NK-92 treated with Interleukin-12 subunit alpha and Interleukin-12 subunit beta, amount 100 ng/mL, for 24 hours (cell line): Measurements from ENCODE around the gene IRF2BP1.
"Not testable (repeated sequence)": the region's sequence is repeated elsewhere in the genome, so short reads cannot be mapped to it uniquely, and the experiment has no call there.

Source experiments
- DNase-seq: peaks from one replicate; lab custom pipeline; 2025; lab: John Stamatoyannopoulos, UW

Gene IRF2BP1

DNA sequence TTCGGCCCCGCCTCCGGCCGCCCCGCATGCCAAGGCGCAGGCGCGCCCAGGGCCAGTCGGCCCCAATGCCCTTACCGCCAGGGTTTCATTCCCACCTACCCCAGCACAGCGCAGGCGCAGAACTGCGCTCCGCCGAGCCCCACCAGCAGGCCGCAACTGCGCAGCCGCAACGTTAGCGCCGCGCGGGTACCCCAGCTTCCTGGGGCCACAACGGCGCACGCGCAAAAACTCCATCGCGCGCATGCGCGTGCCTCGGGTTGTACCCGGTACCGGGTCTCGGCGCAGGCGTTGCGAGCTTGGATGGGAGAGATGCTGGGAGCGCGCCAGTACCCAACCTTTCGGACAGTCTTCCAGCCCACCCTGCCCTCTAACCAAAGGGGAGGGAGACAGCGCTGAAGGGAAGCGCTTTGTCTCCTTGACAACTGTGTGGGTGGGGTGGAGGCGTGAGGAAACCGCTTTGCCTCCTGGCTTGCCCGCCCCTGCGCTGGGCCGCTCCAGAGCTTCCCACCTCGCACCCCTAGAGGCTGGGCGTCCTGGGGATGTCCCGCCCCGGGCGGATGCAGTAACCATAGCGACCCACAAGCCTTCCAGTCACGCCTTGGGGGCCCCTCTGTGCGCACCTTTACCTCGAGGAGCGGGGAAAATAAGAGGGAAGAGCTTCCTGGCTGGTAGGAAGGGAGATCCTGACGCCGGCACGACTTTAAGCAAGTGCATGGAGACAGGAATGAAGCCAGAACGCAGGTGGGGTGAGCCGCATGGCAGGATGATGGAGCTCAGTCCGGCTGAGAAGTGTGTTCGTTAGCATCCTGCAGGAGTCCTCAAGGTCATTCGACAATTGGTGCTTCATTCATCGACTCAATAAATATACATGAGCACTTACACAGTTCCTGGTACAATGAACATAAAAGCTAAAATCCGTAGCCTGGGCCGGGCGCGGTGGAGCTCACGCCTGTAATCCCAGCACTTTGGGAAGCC is 17.0 kb upstream of the IRF2BP1 start:
- DNase-seq = peak; percentile 99

- DNase-seq = no peak
These were observed 16.1 kb upstream of the IRF2BP1 start, which contains the start of gene MYPOP for GRCh38 chr19:45901912-45902650. MYPOP (minus strand) TSS chr19:45902613; CDS start chr19:45901773, 840 bp downstream.

GRCh38 chr19:45901432-45901911 is 15.5 kb upstream of the IRF2BP1 start:
- no peak for DNase-seq

DNA sequence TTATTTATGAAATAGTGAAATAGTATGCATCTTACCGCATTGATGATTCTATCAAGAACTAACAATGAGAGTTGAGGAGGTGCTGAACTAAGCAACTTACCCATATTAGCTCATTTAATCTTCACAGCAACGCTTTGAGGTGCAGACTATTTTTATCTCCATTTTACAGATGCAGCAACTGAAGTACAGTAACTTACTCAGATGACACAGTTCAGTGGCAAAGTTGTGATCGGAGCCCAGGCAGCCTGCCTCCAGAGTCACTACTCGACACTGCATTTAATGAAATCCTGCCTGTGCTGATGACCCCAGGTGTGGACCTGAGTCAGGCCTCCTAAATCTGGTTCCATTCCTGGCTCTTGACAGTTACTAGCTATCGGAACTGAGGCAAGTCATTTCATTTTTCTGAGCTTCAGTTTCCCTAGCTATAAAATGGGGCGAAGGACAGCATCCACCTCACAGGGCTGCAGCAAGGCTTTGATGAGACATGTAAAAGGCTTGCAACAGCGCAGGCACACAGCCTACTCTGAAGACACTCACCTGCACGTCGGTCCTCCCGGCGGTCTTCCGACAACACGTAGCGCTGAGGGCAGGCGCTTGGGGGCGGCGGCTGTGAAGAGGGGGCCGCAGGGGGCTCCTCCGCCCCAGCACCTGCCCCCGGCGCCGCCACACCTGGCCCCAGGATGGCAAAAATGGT is 14.9 kb upstream of the IRF2BP1 start:
- no peak for DNase-seq

GRCh38 chr19:45899919-45900589 is 14.1 kb upstream of the IRF2BP1 start:
- no peak for DNase-seq

DNA sequence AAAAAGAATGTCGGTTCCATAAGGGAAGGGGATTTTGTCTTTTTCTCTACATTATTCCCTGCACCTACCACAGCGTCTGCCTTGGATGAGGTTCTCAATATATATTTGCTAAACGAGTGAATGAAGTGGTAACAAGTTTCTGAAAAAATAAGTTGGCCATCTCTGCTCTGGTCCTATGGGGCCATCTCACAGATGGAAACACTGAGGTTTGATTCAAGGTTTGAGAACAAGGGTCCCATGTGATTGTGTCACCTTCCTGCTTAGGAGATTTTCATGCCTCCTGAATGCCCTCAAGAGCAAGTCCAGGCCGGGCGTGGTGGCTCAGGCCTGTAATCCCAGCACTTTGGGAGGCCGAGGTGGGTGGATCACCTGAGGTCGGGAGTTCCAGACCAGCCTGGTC is 13.3 kb upstream of the IRF2BP1 start:
- DNase-seq = no peak

DNA sequence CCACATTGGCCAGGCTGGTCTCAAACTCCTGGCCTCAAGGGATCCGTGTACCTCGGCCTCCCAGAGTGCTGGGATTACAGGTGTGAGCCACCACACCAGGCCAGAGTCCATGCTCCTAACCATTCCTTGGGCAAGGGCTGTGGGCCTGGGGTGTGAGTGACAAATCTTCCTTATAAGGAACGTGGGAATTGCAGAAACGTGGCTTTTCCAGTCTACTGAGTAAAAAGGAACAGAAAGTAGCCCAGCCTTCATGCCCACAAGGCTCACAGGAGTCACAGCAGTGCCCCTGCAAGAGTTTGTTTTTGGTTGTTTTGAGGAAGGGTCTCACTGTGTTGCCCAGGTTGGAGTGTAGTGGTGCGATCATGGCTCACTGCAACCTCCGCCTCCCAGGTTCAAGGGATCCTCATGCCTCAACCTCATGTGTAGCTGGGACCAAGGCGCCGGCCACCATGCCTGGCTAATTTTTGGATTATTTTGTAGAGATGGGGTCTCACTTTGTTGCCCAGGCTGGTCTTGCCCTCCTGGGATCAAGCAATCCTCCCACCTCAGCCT is 11.4 kb upstream of the IRF2BP1 start:
- no peak for DNase-seq

DNA sequence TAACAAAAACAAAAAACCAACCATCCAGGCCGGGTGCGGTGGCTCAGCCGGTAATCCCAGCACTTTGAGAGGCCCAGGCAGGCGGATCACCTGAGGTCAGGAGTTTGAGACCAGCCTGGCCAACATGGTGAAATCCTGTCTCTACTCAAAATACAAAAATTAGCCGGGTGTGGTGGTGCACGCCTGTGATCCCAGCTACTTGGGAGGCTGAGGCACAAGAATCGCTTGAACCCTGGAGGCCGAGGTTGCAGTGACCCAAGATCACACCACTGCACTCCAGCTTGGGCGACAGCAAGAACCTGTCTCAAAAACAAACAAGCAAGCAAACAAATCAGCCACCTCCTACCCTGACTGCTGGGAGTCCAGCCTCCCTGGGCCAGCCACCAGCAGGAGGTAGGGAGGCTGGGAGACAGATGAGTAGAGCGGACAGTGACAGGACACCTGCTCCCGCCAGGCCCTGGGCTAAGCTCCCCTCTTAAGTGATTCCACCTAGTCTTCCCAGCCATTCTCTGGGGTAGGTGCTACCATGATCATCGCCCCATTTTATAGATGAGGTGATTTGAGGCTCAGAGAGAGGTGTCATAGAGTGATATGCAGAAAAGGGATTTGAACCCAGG is 10.2 kb upstream of the IRF2BP1 start:
- DNase-seq = not testable (repeated sequence)

DNA sequence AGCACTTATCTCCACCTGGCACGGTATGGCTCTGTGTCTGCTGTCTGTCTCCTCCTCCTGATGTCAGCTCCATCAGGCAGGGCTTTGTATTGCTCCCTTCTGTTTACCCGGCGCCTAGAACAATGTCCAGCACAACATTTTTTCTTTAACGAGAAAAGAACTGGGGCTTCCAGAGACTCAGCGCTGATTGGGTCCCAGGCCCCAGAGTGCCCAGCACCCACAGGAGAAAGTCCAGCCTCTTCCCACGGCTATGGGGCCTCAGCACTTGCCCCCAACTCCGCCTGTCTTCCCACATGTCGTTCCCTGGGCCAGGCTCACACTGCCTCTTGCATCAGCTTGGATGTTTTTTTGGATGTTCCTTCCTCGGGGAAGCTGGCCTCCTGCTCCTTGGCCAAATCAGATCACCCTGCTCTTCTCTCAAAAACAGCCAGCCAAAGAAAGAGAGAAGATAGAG is 9.6 kb upstream of the IRF2BP1 start:
- no peak for DNase-seq

DNA sequence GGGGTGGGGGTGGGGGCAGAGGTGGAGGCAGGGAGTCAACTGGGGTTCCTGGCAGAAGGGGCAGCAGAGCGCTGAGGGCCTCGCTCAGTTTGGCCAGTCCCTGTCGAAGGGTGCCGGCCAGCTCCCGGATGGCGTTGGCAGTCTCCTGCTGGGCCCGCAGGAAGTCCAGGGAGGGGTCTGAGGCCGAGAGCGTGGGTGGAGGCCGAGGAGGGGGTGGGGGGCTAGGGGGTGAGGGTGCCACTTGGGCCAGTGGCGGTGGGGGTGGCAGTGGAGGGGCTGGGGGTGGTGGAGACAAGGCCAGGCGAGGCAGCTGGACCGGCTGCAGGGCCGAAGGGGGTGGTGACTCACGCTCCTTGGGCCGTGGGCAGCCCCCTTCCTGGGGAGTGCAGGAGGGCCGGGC is 4.9 kb upstream of the IRF2BP1 start:
- no peak for DNase-seq

GRCh38 chr19:45889210-45889885 is 3.4 kb upstream of the IRF2BP1 start:
- no peak for DNase-seq

GRCh38 chr19:45887200-45887710 is 1.3 kb upstream of the IRF2BP1 start:
- no peak for DNase-seq

DNA sequence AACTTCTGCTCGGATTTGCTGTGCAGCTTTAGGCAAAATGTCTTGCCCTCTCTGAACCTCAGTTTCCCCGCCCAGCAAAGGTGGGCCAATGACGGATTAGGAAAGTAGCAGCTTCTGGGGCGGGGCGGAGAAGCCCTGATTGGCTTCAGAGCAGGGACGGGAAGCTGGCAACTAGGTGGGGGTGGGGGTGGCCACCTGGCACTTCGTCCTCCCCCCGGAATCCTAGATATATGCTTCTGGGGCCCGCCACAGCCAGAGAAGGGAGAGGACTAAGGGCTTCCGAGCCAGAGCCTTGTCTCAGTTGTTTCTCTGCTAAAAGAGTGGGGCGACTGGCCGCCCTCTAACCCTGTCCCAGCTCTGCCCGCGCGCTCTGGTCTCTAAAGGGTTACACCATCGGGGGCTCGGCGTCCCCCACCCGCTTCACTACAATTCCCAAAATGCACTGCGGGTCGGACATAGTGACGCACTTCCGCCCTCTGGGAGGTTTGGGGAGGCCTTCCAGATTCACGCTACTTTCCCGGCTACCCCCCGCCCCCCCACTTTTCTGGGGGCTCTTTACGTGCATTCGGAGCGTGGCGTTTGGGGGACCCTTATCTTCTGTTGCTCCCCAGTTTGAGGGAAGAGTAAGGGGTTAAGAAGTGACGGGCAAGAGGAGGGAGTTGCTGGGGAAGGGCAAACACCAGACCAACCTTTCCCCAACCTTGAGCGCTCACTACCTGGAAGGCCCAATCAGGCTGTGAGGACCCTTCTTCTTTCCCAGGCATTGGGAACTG is 672 bp upstream of the IRF2BP1 start:
- peak; percentile 88 for DNase-seq

GRCh38 chr19:45884682-45885555 is 1.0 kb downstream of the IRF2BP1 start:
- peak; percentile 12 for DNase-seq

GRCh38 chr19:45883881-45884681 is 1.9 kb downstream of the IRF2BP1 start:
- no peak for DNase-seq

GRCh38 chr19:45883586-45883880 is 2.4 kb downstream of the IRF2BP1 start:
- DNase-seq = no peak
